Transverse colon (tissue), 4 donors: ENCODE measurements around the gene NOL11. TPM values are rescaled to one million over a fixed set of nuclear protein-coding genes. Genes with fewer than 3 reads are reported as not detected.
A peak's percentile ranks its signal among the peaks of the same experiment; 100 is the strongest.

Source experiments
- DNase-seq: peaks from one replicate; pipeline ENCODE4 v3.0.0-alpha.2; 2019
- H3K27ac ChIP-seq, 4 donors: fragments of 200-600 bp; sonication (generic); 2 replicates each; pipeline ENCODE4 v1.5.1; 2016 to 2018; ENCODE audit warnings: inconsistent platforms in 4 of 4
- H3K27me3 ChIP-seq: fragments of 200-600 bp; sonication (generic); 2 replicates; pipeline ENCODE4 v1.5.1; 2017; ENCODE audit warnings: inconsistent platforms
- H3K36me3 ChIP-seq, 4 donors: fragments of 200-600 bp; sonication (generic); 2 replicates each; pipeline ENCODE4 v1.5.1; 2017 to 2019; ENCODE audit warnings: inconsistent platforms in 4 of 4
- H3K4me1 ChIP-seq, 4 donors: fragments of 200-600 bp; sonication (generic); 2 replicates each; pipeline ENCODE4 v1.5.1; 2017 to 2020; ENCODE audit warnings: inconsistent platforms in 4 of 4
- H3K4me3 ChIP-seq, 4 donors: fragments of 200-600 bp; sonication (generic); 1 replicate in 1 of 4; 2 replicates in 3 of 4; pipeline versions ENCODE4 v1.5.1 to v1.6.1; 2017 to 2019; ENCODE audit warnings: inconsistent platforms in 4 of 4
- H3K9me3 ChIP-seq, 2 donors: fragments of 200-600 bp; sonication (generic); 2 replicates each; pipeline ENCODE4 v1.5.1; 2017 to 2019; ENCODE audit warnings: inconsistent platforms in 2 of 2
- CTCF ChIP-seq, 5 experiments: fragments of 200-600 bp in 3 of 5; fragments of 450-650 bp in 2 of 5; sonication (generic) in 3 of 5; IDR thresholded peaks; 1 replicate in 2 of 5; 2 replicates in 3 of 5; pipeline ENCODE4 v1.5.1; 2016 to 2017; ENCODE audit warnings: antibody characterized with exemption in 5 of 5, inconsistent platforms in 3 of 5, mild to moderate bottlenecking in 2 of 5, moderate library complexity in 1 of 5
- EP300 ChIP-seq: sonication (generic); formaldehyde crosslinking; IDR thresholded peaks from one replicate; pipeline ENCODE4 v1.6.1; 2017; ENCODE audit warnings: antibody characterized with exemption, low read depth
- POLR2A ChIP-seq: fragments of 450-650 bp; IDR thresholded peaks from one replicate; pipeline ENCODE4 v1.6.1; 2016; ENCODE audit warnings: antibody characterized with exemption, mild to moderate bottlenecking, moderate library complexity
- POLR2AphosphoS5 ChIP-seq, 3 donors: sonication (generic); formaldehyde crosslinking; IDR thresholded peaks; one replicate each; pipeline ENCODE4 v1.6.1; 2016; ENCODE audit warnings: antibody characterized with exemption in 3 of 3
- WGBS, 2 donors: methylation state at CpG; one replicate each; pipeline ENCODE4 v1.1.5; 2018; ENCODE audit warnings: low coverage in 1 of 2; 5-methylcytosine and 5-hydroxymethylcytosine counted together
- in situ Hi-C, 4 donors: fragments of 200-750 bp; cut with MboI; loops; one replicate each; pipeline versions ENCODE4 v1.15.0 to v1.15.1; 2017; ENCODE audit warnings: low sequenced_read_pairs in 3 of 4, low pct_ligation_motif_present in 1 of 4, low pct_unique_long_range_greater_than_20kb in 1 of 4
- intact Hi-C: fragments of 100-400 bp; cut with DNase I; formaldehyde crosslinking; loops from one replicate; pipeline ENCODE4 v1.15.1; 2023; ENCODE audit warnings: low total_unique reads
- total RNA-seq, 4 donors: library from RNA; depleted of rRNA; stranded (reverse); fragments of >200 nt; gene quantifications; one replicate each; pipeline ENCODE4 v1.1.0, GENCODE V29; 2016

Gene NOL11
- total RNA-seq: 10 to 100 TPM in 3 of 4 donors, 1 to 10 TPM in 1; 7.1 to 44.0 (median 27.1) TPM

- in situ Hi-C loops (no loop called here), intact Hi-C loops (no loop called here)
- WGBS, 2 donors: 0% methylated on average over 49 of the region's 49 CpGs; no CpG with 5 or more reads in 1 of the 2 donors
- Histone ChIP-seq H3K36me3 (peaks cover 0 to 22% (median 9%) of the 10 kb centered on the region in 4 donors), H3K27ac (peak within 1 kb of the TSS; percentile 91 to 93 (median 92)), H3K4me3 (peak within 1 kb of the TSS; percentile 73 to 96 (median 80)), H3K27me3 (no peaks in the 10 kb centered on the region), H3K9me3 (no peaks in the 10 kb centered on the region), H3K4me1 (peaks cover 9 to 22% (median 15%) of the 10 kb centered on the region in 4 donors)
- peak; percentile 99 for DNase-seq
- TF ChIP-seq EP300 (no peak), CTCF (IDR thresholded peaks at IDR 0.05) (peak; percentile 85 to 98 (median 90)), POLR2AphosphoS5 (IDR thresholded peaks at IDR 0.05) (peak; percentile 93 to 98 (median 97)), POLR2A (peak; percentile 94)
These were observed at the start of gene NOL11 for GRCh38 chr17:67717624-67718324. Gene NOL11, plus strand, starts transcription at chr17:67717936. Its CDS starts 12 bp downstream, at chr17:67717948.

- no peaks in the 10 kb centered on the region for H3K36me3 ChIP-seq
- 69 to 78% methylated on average over 3 of the region's 3 CpGs for WGBS, 2 donors
- H3K9me3 ChIP-seq: no peaks in the 10 kb centered on the region
- intact Hi-C loops: no loop called here
- H3K27me3 ChIP-seq: no peaks in the 10 kb centered on the region
- in situ Hi-C loops: no loop called here
- DNase-seq: no peak
- H3K4me3 ChIP-seq: no peak overlapping the region
- H3K4me1 ChIP-seq: no peaks in the 10 kb centered on the region
- TF ChIP-seq POLR2A: no peak
- TF ChIP-seq POLR2AphosphoS5 (IDR thresholded peaks at IDR 0.05): no peak
- no peak for TF ChIP-seq CTCF (IDR thresholded peaks at IDR 0.05)
- no peak for TF ChIP-seq EP300
- no peak overlapping the region for H3K27ac ChIP-seq
These were observed 46.2 kb upstream of the NOL11 start for GRCh38 chr17:67671493-67671892.

- TF ChIP-seq EP300: no peak
- TF ChIP-seq POLR2AphosphoS5 (IDR thresholded peaks at IDR 0.05): no peak
- no peak for TF ChIP-seq CTCF (IDR thresholded peaks at IDR 0.05)
- TF ChIP-seq POLR2A: no peak
- Histone ChIP-seq H3K27ac (no peak overlapping the region), H3K36me3 (no peaks in the 10 kb centered on the region), H3K27me3 (no peaks in the 10 kb centered on the region), H3K4me3 (no peak overlapping the region), H3K4me1 (no peaks in the 10 kb centered on the region), H3K9me3 (no peaks in the 10 kb centered on the region)
- peak; percentile 13 for DNase-seq
- in situ Hi-C loops: no loop called here
- 57 to 64% methylated on average over 7 to 10 of the region's 10 CpGs for WGBS, 2 donors
- intact Hi-C loops: no loop called here
These were observed 45.0 kb upstream of the NOL11 start for GRCh38 chr17:67672592-67673335.

- no peaks in the 10 kb centered on the region for H3K4me1 ChIP-seq
- no peak overlapping the region for H3K27ac ChIP-seq
- H3K9me3 ChIP-seq: no peaks in the 10 kb centered on the region
- H3K27me3 ChIP-seq: no peaks in the 10 kb centered on the region
- no peak for DNase-seq
- 93 to 100% methylated on average over 2 to 4 of the region's 4 CpGs for WGBS, 2 donors
- intact Hi-C loops (no loop called here), in situ Hi-C loops (loop anchor here in 1 of 4 donors (25.0 kb wide), 2 partner anchors 188 to 288 kb away; partner anchors contain the start of gene PITPNC1)
- TF ChIP-seq EP300: no peak
- TF ChIP-seq POLR2A: no peak
- TF ChIP-seq POLR2AphosphoS5 (IDR thresholded peaks at IDR 0.05): no peak
- TF ChIP-seq CTCF (IDR thresholded peaks at IDR 0.05): no peak
- no peaks in the 10 kb centered on the region for H3K36me3 ChIP-seq
- no peak overlapping the region for H3K4me3 ChIP-seq
These were observed 42.3 kb upstream of the NOL11 start for GRCh38 chr17:67675481-67675880.
